NK-92 (cell line): ENCODE measurements around the gene PODXL.

Experiments used
- DNase-seq: peaks from one replicate; lab custom pipeline; 2025; ENCODE audit not compliant: unreplicated experiment; lab: John Stamatoyannopoulos, UW

Gene PODXL

DNA sequence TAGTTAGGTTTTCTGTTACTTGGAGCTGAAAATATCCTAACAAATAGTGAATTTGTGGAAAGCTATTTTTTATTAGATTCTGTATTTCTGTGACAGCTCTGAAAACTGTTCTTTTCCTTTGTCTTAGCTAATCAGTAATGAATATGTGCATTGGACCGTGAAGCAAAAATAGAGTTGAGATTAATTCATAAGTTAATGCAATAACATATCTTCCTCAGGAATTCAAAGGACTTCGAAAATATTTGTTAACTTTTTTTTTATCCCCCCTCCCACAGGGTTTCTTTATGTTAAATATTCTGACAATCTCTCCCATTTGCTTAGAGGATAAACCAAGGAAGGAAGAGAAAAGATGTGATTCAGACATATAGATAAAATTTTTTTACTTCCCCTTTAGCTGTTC, 101.4 kb downstream of the PODXL start:
- no peak for DNase-seq

DNA sequence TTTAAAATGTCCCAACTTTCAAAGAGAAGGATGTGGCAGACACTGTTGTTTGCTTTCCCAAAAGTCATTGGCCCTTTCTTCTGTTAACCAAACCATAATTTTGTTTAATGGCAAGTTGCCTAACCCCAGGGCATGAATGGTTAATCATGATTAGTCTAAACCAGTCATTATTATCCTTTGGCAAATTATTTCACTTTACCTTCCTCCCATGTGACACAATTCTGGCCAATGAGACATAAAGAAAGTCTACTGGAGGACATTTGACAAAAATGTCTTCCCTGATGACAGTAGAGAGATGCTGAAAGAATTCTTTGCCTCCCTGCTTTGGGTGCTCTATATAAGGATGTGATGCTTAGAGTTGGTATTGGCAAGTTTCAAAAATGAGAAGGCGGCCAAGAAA, 101.9 kb downstream of the PODXL start:
- DNase-seq = no peak
